ENCODE measurements around the gene CCL4L2.
"Not testable (repeated sequence)": the region's sequence is repeated elsewhere in the genome, so short reads cannot be mapped to it uniquely, and the experiment has no call there.

The CCL4L2 gene

DNA sequence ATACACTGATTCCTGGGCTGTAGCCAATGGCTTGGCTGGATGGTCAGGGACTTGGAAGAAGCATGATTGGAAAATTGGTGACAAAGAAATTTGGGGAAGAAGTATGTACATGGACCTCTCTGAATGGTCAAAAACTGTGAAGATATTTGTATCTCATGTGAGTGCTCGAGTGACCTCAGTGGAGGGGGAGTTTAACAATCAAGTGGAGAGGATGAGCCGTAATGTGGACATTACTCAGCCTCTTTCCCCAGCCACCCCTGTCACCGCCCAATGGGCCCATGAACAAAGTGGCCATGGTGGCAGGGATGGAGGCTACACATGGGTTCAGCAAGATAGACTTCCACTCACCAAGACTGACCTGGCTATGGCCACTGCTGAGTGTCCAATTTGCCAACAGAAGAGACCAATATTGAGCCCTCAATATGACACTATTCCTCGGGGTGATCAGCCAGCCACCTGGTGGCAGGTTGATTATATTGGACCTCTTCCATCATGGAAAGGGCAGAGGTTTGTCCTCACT is 10.8 kb downstream of the CCL4L2 start:
- not testable (repeated sequence) for DNase-seq

DNA sequence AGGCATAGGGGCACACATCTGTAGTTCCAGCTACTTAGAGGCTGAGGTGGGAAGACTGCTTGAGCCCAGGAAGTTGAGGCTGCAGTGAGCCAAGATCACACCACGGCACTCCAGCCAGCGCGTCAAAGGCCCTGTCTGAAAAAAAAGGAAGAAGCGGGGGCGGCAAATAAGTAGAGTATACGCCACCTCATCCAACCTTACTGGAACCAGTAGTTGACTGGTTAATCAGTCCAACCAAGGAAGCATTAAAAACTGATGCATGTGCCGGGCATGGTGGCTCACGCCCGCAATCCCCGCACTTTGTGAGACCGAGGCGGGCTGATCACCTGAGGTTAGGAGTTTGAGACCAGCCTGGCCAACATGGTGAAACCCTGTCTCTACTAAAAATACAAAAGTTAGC is 12.1 kb downstream of the CCL4L2 start:
- DNase-seq, result not testable (repeated sequence)

DNA sequence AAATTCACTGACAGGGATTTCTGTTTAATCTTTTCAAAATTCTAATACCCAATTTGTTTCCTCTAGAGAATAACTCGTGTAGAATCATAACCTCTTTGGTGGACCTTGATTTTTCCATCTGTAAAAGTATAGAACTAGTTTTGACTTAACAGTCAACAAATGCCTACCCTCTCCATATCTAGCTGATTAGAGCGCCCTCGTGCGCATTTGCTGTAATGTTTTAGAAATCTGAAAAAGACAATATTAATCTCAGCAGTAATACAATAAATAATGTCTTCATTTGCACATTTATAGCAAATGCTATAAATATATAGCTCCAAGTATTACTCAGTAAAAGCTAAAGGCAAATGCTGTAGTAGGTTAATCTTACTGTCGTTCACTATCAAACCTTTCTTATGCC is 18.8 kb downstream of the CCL4L2 start:
- peak; percentile 17 for DNase-seq

DNA sequence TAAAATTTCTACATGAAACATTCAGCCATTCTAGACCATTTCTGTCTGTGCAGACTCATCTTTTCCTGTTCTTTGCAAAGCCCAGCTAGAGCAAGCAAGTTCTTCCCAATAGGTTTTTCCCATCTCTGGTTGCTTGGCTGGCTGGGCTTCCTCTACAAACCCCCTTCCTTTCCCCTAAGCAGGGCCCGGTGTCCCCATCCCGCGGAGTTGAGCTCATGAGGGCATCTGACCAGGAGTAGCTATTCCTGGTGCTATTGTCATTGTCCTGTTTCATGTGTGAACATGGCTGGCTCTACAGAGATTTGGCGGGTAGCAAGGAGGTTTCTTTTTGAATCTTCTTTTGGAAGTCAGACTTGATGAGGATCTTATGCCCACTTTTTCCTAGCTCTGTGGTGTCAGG is 31.2 kb downstream of the CCL4L2 start:
- not testable (repeated sequence) for DNase-seq
